EL (cell line): Measurements from ENCODE around the gene ITGB8.

ENCODE experiments used
- DNase-seq: peaks from one replicate; pipeline ENCODE4 v3.0.0-alpha.2; 2016

ITGB8 gene

DNA sequence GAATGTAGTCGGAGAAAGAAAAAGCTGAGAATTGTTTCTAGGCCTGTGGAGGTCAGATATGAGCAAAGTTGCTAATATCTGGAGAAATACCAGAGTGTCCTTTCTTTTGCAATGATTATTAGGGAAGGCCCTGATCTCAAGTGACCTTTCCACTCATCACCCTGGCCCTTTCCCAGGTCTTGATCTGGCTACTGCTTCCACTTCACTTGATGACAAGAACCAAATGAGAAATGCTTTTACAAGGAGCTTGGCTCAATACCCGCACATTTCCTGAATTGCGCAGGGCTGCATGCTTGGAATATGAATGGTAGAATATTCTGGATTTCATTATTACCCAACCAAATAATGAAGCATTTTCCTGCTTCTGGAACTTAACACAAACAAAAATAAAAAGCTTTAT lies 104.6 kb downstream of the ITGB8 start:
- no peak for DNase-seq

DNA sequence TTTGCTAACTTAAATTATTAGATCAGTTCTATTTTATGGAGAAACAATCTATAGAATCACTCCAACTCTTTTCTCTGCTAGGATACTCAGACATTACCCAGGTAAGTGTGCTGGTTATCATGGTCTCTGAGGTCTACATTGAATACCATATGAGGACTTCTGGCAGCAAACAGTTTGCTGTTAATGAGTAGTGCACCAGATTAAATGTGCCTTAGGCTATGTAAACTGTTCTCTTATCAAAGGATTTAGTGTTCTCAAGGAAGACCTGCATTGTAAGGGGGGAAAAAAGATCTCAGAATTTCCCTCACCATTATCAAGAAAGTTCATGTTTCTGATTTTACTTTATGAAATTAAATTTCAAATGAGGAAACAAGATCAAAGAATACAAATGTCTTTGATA lies 107.5 kb downstream of the ITGB8 start:
- DNase-seq = no peak

GRCh38 chr7:20438694-20439376 lies 108.1 kb downstream of the ITGB8 start:
- no peak for DNase-seq

DNA sequence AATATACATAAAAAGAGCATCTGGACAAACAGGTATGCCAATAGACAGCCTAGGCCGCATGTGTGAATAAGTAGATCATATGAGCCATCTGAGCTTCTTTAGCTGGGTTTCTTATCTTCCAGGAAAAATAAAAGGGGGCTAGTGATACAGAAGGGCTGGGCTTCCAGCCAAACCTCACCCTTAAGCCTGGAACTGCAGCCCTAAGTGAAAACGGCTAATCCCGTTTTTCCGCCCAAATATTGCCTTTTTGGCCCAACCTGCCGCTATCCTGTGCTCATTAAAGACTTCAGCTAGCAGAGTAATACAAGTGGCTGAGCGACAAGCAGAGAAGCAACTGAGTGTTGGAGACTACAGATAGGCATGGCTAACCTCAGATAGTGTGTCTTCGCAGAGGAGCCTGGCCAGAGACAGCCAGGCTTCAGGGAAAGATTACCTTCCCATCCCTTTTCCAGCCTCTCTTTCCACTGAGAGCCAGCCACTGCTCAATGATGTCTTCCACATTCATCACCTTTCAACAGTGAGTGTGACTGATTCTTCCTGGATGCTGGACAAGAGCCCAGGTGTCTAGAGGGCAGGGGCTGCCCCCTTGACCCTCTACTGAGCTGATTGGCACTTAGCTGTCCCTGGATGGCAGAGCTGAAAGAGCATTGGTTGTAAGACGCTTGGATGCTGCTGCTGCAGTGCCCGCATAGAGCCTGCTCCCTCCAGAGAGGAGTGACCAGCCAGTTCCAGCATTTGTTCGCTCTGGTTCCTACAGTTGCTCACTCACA lies 108.9 kb downstream of the ITGB8 start:
- no peak for DNase-seq

GRCh38 chr7:20440472-20441105 lies 109.9 kb downstream of the ITGB8 start:
- DNase-seq = peak; percentile 22

DNA sequence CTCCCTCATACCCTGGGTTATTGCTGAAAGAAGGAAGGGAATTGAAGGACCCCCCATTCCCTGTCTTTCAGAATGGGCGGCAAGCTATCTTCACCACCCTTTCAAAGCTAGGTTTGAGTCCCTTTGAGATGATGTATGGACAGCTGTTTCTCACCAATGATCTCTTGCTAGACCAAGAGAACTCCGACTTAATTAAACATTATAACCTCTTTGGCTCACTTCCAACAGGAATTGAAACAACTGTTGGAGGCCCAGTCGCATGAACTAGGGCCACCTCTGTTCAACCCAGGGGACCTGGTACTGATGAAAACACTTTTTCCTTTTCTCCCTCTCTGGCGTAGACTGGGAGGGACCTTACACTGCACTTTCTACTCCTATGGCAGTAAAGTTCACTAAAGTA lies 110.6 kb downstream of the ITGB8 start:
- DNase-seq = no peak

DNA sequence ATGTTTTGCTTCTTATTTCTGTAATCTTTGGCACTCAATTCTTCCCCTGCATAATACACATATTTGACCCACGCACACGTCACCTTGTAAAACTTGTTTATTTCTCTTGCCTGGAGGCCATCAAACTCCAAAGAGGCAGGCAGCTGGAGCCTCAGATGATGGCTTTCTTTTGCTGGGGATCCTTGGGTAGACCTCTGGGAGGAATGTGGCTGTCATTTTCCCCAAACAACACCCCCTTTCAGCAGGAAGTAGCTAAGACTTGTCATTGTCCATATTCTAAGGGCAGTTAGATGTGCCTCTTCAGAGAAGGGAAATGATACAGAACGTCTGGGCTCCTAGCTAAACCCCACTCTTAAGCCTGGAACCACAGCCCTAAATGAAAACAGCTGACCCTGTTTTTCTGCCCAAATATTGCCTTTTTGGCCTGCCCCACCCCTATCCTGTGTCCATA lies 111.3 kb downstream of the ITGB8 start:
- DNase-seq = peak; percentile 53

GRCh38 chr7:20442951-20443350 lies 112.3 kb downstream of the ITGB8 start:
- DNase-seq = no peak

- no peak for DNase-seq
These were observed 113.5 kb downstream of the ITGB8 start for GRCh38 chr7:20444030-20444800.

DNA sequence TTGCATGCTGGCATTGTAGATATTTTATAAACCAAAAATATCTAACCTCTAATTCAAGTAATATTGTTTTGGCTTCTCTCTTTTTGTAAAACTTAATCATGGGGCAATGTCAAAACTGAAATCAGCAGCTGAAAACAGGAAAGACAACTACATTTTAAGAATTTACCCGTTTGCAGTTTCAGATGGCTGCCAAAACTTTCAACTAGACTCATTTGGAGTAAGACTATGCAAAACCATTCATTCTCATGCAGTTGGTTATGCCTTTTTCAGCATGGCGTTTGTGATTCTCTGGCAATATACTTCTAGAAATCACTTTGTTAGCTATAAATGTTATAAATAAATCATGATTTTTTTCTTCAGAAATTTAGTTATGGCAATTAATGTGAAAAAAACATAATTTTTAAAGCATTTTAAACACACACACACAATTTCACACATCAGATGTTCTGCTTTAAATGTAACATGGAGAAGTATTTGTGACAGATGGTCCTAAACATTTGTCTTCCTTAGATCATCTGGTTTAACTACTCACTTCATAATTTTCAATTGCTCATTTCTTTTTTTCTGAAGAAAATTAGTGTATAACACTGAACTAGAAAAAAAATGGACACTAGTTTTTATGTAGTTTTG lies 116.4 kb downstream of the ITGB8 start:
- DNase-seq = no peak

DNA sequence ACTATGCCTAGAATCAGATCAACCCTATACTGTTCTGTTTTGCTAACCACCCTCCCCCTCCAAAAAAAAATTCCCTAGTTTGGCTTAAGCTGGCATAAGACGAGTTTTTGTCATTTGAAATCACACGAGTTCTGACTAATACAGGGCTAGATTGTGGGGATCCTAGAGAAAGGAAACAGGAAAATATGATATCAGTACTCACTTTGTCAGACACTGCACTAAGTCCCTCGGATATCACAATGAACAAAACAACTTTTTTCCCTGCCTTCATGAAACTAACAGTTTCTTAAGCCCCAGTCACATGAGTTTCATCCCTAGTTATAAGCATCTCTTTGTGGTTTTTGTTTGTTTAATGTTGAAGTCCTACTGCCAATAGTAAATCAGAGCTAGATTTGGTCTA lies 118.5 kb downstream of the ITGB8 start:
- DNase-seq = no peak

- no peak for DNase-seq
These were observed 119.8 kb downstream of the ITGB8 start for GRCh38 chr7:20450536-20450935.

DNA sequence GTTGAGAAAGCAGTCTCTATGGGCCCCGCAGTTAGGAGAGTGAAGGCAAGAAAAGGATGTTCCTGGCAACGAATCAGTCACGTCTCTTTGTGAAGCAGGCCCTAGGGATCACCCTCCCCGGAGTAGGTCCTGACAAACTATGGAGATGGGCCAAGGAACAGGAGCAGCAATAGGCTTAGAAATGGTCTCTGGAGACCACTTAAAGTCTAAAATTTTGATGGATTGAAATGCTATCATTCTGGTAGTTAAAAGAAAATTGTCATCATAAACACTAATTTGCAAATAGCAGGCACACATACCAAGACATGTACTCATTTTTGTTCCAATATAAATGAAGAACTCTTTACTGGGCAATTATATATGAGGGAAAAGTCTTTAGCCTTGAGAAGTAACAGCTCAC lies 123.5 kb downstream of the ITGB8 start:
- DNase-seq = no peak

GRCh38 chr7:20456701-20457100 lies 126.0 kb downstream of the ITGB8 start:
- DNase-seq = no peak

DNA sequence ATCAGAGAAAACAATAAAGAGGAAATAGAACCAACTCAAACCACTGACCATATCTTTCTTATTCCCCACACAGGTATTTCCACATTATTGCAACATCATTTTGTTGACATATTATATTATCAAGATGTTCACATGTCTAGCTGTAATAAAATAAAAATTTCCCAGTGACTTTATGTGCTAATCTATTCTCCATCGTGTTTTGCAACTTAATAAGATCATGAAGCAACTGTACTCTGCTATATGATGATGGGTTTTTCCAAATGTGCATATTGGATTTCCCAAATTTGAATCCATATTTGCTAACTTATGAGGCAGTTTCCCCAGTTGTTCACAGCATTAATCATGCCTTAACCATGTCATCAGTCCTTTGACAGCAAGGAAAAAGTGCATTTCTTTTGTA lies 127.8 kb downstream of the ITGB8 start:
- DNase-seq = no peak

DNA sequence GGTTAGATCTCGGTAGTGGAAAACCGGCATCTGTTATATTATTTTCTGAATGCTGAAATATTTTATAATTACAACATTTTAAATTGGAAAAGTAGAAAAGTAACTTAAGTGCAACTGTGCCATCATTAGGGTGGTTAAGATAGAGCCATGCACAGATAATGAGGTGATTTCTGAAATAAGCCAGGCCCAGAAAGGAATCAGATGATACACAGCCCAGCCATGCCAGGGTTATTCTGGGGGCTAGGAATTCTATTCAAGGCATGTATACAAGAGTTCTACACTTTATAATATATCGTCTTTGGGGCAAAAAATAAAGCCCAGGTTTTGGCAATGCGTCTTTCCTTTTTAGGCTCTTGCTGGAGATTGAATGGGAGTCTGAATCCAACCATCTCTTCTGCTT lies 128.7 kb downstream of the ITGB8 start:
- no peak for DNase-seq

DNA sequence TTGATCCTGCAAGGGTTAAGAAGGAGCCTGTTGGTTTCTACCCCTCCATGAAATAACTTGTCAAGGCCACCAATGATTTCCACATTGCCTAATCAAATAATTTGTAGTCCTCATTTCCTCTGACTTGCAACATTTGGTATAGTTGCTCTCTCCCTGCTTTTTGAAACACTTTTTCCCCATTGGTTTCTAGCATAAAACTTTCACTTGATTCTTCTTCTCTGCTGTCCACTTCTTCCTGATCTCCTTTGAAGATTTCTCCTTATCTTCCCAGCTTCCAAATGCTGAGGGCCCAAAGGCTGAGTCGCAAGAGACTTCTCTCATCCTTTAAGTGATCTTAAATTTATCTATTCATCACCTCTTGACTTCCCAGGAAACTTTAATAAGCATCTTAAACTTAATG lies 134.2 kb downstream of the ITGB8 start:
- DNase-seq = no peak
